Esophagus muscularis mucosa (tissue), 4 donors: ENCODE results near the gene TEX54. TPM values are rescaled to one million over a fixed set of nuclear protein-coding genes. Genes with fewer than 3 reads are reported as not detected.

ENCODE experiments used
- DNase-seq: peaks from one replicate; pipeline ENCODE4 v3.0.0-alpha.2; 2017; ENCODE audit errors: extremely low spot score
- H3K27ac ChIP-seq, 4 donors: fragments of 200-600 bp; sonication (generic); replicated peaks in 1 of 4; 1 replicate in 3 of 4; 2 replicates in 1 of 4; pipeline ENCODE4 v1.5.1; 2016 to 2019; ENCODE audit warnings: mild to moderate bottlenecking in 1 of 4
- H3K27me3 ChIP-seq, 4 donors: fragments of 200-600 bp; sonication (generic); one replicate each; pipeline versions ENCODE4 v1.5.1 to v1.6.0; 2016 to 2019
- H3K36me3 ChIP-seq, 4 donors: fragments of 200-600 bp; sonication (generic); one replicate each; pipeline ENCODE4 v1.5.1; 2016 to 2019
- H3K4me1 ChIP-seq, 4 donors: fragments of 200-600 bp; sonication (generic); one replicate each; pipeline ENCODE4 v1.5.1; 2016 to 2019
- H3K4me3 ChIP-seq, 4 donors: fragments of 200-600 bp; sonication (generic); 1 replicate in 2 of 4; 2 replicates in 2 of 4; pipeline ENCODE4 v1.5.1; 2016 to 2019; ENCODE audit warnings: mild to moderate bottlenecking in 4 of 4, moderate library complexity in 1 of 4
- H3K9me3 ChIP-seq, 4 donors: fragments of 200-600 bp; sonication (generic); 1 replicate in 3 of 4; 2 replicates in 1 of 4; pipeline ENCODE4 v1.5.1; 2016 to 2019
- EP300 ChIP-seq: sonication (generic); formaldehyde crosslinking; IDR thresholded peaks from one replicate; pipeline ENCODE4 v1.6.1; 2017; ENCODE audit warnings: antibody characterized with exemption
- POLR2A ChIP-seq: fragments of 450-650 bp; IDR thresholded peaks from one replicate; pipeline ENCODE4 v1.6.1; 2017; ENCODE audit warnings: antibody characterized with exemption, moderate library complexity, mild to moderate bottlenecking, low read depth
- POLR2AphosphoS5 ChIP-seq, 2 donors: sonication (generic); formaldehyde crosslinking; IDR thresholded peaks; one replicate each; pipeline ENCODE4 v1.6.1; 2017; ENCODE audit warnings: antibody characterized with exemption in 2 of 2
- WGBS: methylation state at CpG from one replicate; pipeline ENCODE4 v1.1.5; 2018; 5-methylcytosine and 5-hydroxymethylcytosine counted together
- intact Hi-C: fragments of 100-400 bp; cut with DNase I; formaldehyde crosslinking; loops from one replicate; pipeline ENCODE4 v1.15.1; 2023
- total RNA-seq, 4 donors: library from RNA; depleted of rRNA; stranded (reverse); fragments of >200 nt; gene quantifications; one replicate each; pipeline versions ENCODE4 v1.1.0 to v1.2.1, GENCODE V29; 2016
- TF ChIP-seq, protein P1 (sequence below), 3 experiments: fragments of 200-600 bp in 2 of 3; fragments of 450-650 bp in 1 of 3; sonication (generic) in 2 of 3; IDR thresholded peaks; one replicate each; pipeline ENCODE4 v1.5.1; 2017 to 2019; ENCODE audit warnings: antibody characterized with exemption in 3 of 3, mild to moderate bottlenecking in 2 of 3, moderate library complexity in 1 of 3

TEX54 gene
- total RNA-seq = not detected

DNA sequence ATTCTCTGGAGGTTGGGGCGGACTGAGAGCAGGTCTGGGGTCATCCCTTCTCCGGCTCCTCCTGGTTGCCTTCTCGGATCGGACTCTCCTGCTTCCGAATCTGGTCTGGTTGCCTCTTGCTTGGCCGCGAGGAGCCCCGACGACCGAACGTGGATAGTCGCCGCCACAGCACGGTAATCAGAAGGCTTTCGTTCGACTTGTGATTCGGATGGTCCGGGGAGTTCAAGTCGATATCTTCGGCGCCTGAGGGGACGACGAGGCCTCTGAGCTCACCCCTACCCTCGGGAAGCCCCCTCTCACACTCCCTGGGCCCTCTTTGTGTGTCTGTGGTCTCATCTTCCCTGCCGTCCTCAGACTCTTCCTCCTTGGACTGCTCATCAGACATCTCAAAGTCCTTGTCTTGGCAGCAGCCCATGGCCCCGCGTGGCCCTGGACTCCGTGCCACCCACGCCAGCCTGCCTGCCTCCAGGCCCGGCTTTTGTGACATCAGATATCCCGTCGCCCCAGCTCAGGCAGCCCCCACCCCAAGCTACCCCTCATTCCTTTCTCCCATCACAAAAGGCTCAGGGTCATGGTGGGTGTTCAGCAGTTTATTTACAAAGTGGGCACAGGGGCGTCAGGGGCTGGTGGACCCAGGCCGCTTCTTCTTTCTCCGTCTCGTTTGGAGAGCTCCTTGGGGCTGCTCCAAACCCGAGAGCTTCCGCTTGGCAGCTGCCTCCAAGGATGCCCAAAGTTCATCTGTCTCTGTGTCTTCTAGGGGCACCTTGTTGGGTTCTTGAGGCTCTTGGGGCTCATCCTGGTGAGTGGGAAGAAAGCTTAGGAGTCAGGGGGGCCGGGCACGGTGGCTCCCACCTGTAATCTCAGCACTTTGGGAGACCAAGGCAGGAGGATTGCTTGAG lies at the start of gene TEX54:
Gene TEX54, minus strand, starts transcription at position 506 of the 899 bp plus-strand sequence.
- Histone ChIP-seq H3K4me3 (peak within 1 kb of the TSS; percentile 89 to 98 (median 94)), H3K27ac (peak within 1 kb of the TSS; percentile 95 to 99 (median 97)), H3K9me3 (no peaks in the 10 kb centered on the region), H3K27me3 (no peaks in the 10 kb centered on the region), H3K4me1 (peaks cover 43 to 66% (median 53%) of the 10 kb centered on the region in 4 donors), H3K36me3 (peaks cover 9 to 64% (median 44%) of the 10 kb centered on the region in 4 donors)
- DNase-seq = no peak
- no peak for TF ChIP-seq EP300
- no peak for TF ChIP-seq POLR2AphosphoS5 (IDR thresholded peaks at IDR 0.05)
- no peak for TF ChIP-seq POLR2A
- TF ChIP-seq, protein P1, sequence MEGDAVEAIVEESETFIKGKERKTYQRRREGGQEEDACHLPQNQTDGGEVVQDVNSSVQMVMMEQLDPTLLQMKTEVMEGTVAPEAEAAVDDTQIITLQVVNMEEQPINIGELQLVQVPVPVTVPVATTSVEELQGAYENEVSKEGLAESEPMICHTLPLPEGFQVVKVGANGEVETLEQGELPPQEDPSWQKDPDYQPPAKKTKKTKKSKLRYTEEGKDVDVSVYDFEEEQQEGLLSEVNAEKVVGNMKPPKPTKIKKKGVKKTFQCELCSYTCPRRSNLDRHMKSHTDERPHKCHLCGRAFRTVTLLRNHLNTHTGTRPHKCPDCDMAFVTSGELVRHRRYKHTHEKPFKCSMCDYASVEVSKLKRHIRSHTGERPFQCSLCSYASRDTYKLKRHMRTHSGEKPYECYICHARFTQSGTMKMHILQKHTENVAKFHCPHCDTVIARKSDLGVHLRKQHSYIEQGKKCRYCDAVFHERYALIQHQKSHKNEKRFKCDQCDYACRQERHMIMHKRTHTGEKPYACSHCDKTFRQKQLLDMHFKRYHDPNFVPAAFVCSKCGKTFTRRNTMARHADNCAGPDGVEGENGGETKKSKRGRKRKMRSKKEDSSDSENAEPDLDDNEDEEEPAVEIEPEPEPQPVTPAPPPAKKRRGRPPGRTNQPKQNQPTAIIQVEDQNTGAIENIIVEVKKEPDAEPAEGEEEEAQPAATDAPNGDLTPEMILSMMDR (IDR thresholded peaks at IDR 0.05) = no peak
- intact Hi-C loops = loop anchor here (5.0 kb wide), 1 partner anchor 40 kb away; the partner anchor contains the start of gene TMEM223
- WGBS = 21% methylated on average over 23 of the region's 40 CpGs

DNA sequence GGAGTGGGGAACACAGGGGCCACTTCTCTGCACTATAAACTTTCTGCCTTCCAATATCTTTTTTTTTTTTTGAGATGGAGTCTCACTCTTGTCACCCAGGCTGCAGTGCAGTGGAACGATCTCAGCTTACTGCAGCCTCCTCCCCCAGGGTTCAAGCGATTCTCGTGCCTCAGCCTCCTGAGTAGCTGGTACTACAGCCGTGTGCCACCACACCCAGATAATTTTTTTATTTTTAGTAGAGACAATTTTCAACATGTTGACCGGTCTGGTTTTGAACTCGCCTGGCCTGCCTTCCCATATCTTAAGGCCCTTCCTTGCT lies 49.7 kb upstream of the TEX54 start:
- Histone ChIP-seq H3K27ac (peak overlapping the region; percentile 94 to 100 (median 99)), H3K9me3 (no peaks in the 10 kb centered on the region), H3K4me3 (peak overlapping the region; percentile 72 to 100 (median 95)), H3K4me1 (peaks cover 39 to 80% (median 73%) of the 10 kb centered on the region in 4 donors), H3K36me3 (peaks cover 47 to 52% (median 51%) of the 10 kb centered on the region in 4 donors), H3K27me3 (no peaks in the 10 kb centered on the region)
- DNase-seq = no peak
- 39% methylated on average over 6 of the region's 6 CpGs for WGBS
- intact Hi-C loops = no loop called here
- TF ChIP-seq, protein P1 (IDR thresholded peaks at IDR 0.05) = no peak
- TF ChIP-seq EP300 = no peak
- no peak for TF ChIP-seq POLR2A
- TF ChIP-seq POLR2AphosphoS5 (IDR thresholded peaks at IDR 0.05) = no peak

DNA sequence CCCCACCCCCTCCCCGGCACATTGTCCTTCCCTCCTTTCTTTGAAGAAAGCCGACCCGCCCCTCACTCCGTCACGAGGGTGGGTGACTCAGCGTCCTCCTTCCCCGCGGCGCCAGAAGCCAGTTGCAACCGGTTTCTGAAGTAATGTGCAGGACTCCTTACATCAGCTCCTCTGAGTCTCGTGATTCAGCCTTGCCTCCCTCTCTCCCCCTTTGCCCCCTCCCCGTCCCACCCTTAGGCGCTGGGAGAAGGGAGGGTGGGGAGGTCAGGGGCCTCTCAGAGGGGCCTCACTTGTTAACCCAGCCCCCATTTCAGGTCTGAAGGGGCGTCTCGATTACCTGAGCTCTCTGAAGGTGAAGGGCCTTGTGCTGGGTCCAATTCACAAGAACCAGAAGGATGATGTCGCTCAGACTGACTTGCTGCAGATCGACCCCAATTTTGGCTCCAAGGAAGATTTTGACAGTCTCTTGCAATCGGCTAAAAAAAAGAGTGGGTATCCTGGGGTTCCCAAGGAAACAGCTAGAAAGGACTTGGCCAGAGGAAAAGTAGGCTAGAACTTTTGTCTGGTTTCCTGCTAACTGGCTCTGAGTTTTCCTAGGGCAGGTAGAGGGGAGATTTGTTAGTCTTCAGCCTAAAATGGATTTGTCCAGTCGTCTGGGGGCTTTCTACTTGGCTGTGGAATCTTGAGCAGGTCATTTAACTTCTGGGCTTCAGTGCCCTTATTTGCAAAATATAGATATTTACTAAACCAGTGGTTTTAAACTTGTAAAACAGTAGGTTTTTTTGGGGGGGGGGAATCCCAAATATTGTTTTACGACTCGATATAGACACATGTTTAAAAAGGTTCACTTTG lies 49.2 kb upstream of the TEX54 start:
- intact Hi-C loops = loop anchor here (2.0 kb wide), 1 partner anchor 27 kb away; no protein-coding TSS in a partner anchor
- Histone ChIP-seq H3K27me3 (no peaks in the 10 kb centered on the region), H3K27ac (peak overlapping the region; percentile 94 to 100 (median 99)), H3K4me1 (peaks cover 39 to 74% (median 69%) of the 10 kb centered on the region in 4 donors), H3K9me3 (no peaks in the 10 kb centered on the region), H3K4me3 (peak overlapping the region; percentile 72 to 100 (median 95)), H3K36me3 (peaks cover 41 to 46% (median 45%) of the 10 kb centered on the region in 4 donors)
- 3% methylated on average over 16 of the region's 21 CpGs for WGBS
- DNase-seq = peak; percentile 99
- TF ChIP-seq POLR2AphosphoS5 (IDR thresholded peaks at IDR 0.05) (peak; percentile 78 to 95), EP300 (peak; percentile 15), POLR2A (peak; percentile 24)
- TF ChIP-seq, protein P1 (IDR thresholded peaks at IDR 0.05) = no peak

DNA sequence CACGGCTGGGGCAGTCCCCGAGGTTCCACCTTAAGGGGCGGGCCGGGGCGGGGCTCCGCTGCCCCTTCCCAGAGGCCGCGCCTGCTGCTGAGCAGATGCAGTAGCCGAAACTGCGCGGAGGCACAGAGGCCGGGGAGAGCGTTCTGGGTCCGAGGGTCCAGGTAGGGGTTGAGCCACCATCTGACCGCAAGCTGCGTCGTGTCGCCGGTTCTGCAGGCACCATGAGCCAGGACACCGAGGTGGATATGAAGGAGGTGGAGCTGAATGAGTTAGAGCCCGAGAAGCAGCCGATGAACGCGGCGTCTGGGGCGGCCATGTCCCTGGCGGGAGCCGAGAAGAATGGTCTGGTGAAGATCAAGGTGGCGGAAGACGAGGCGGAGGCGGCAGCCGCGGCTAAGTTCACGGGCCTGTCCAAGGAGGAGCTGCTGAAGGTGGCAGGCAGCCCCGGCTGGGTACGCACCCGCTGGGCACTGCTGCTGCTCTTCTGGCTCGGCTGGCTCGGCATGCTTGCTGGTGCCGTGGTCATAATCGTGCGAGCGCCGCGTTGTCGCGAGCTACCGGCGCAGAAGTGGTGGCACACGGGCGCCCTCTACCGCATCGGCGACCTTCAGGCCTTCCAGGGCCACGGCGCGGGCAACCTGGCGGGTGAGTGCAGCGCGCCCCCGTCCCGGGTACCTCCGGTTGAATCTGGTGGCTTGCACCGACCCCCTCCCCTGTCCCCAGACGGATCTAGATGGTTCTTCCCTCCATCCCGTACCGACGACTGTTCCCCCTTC lies 48.4 kb upstream of the TEX54 start, which contains the start of gene SLC3A2:
Gene SLC3A2, plus strand, starts transcription at position 94 of the 776 bp plus-strand sequence. Its CDS starts 128 bp downstream, at position 222.
- Histone ChIP-seq H3K36me3 (peaks cover 33 to 38% (median 37%) of the 10 kb centered on the region in 4 donors), H3K4me3 (peak within 1 kb of the TSS; percentile 72 to 100 (median 95)), H3K9me3 (no peaks in the 10 kb centered on the region), H3K27me3 (no peaks in the 10 kb centered on the region), H3K27ac (peak within 1 kb of the TSS; percentile 94 to 100 (median 99)), H3K4me1 (peaks cover 39 to 66% (median 62%) of the 10 kb centered on the region in 4 donors)
- TF ChIP-seq POLR2AphosphoS5 (IDR thresholded peaks at IDR 0.05) (peak; percentile 99), EP300 (no peak), POLR2A (peak; percentile 98)
- TF ChIP-seq, protein P1 (IDR thresholded peaks at IDR 0.05) = peak; percentile 69 to 82 (median 75)
- WGBS = under 1% methylated on average over 42 of the region's 69 CpGs
- DNase-seq = peak; percentile 97
- intact Hi-C loops = loop anchor here (2.0 kb wide), 1 partner anchor 26 kb away; no protein-coding TSS in a partner anchor
